ENCODE measurements around the gene CADM1.
A peak's percentile ranks its signal among the peaks of the same experiment; 100 is the strongest.

The CADM1 gene

GRCh38 chr11:115207916-115208315, 296.3 kb downstream of the CADM1 start:
- DNase-seq (ENCODE audit: low spot score): no peak

- DNase-seq (ENCODE audit: low spot score): no peak
These were observed 297.0 kb downstream of the CADM1 start for GRCh38 chr11:115207166-115207591.

- no peak for DNase-seq (ENCODE audit: low spot score)
These were observed 297.7 kb downstream of the CADM1 start for GRCh38 chr11:115206365-115207022.

GRCh38 chr11:115202900-115203552, 301.2 kb downstream of the CADM1 start:
- DNase-seq (ENCODE audit: low spot score): no peak

GRCh38 chr11:115202074-115202473, 302.1 kb downstream of the CADM1 start:
- no peak for DNase-seq (ENCODE audit: low spot score)

GRCh38 chr11:115201111-115201792, 303.0 kb downstream of the CADM1 start:
- DNase-seq (ENCODE audit: low spot score): peak; percentile 78

GRCh38 chr11:115199481-115200069, 304.6 kb downstream of the CADM1 start:
- DNase-seq (ENCODE audit: low spot score): peak; percentile 58

- DNase-seq (ENCODE audit: low spot score): peak; percentile 2
These were observed 305.9 kb downstream of the CADM1 start for GRCh38 chr11:115198321-115198741.

GRCh38 chr11:115197433-115197832, 306.8 kb downstream of the CADM1 start:
- DNase-seq (ENCODE audit: low spot score): peak; percentile 82

GRCh38 chr11:115197031-115197430, 307.2 kb downstream of the CADM1 start:
- DNase-seq (ENCODE audit: low spot score): peak; percentile 72

GRCh38 chr11:115194802-115195110, 309.5 kb downstream of the CADM1 start:
- no peak for DNase-seq (ENCODE audit: low spot score)

GRCh38 chr11:115193914-115194801, 310.1 kb downstream of the CADM1 start:
- no peak for DNase-seq (ENCODE audit: low spot score)

- DNase-seq (ENCODE audit: low spot score): no peak
These were observed 312.5 kb downstream of the CADM1 start for GRCh38 chr11:115191761-115192160.

GRCh38 chr11:115190196-115190595, 314.0 kb downstream of the CADM1 start:
- no peak for DNase-seq (ENCODE audit: low spot score)

- DNase-seq (ENCODE audit: low spot score): no peak
These were observed 315.3 kb downstream of the CADM1 start for GRCh38 chr11:115188898-115189278.

- no peak for DNase-seq (ENCODE audit: low spot score)
These were observed 315.9 kb downstream of the CADM1 start for GRCh38 chr11:115188188-115188897.

- DNase-seq (ENCODE audit: low spot score): no peak
These were observed 318.3 kb downstream of the CADM1 start for GRCh38 chr11:115185931-115186330.

GRCh38 chr11:115185507-115185906, 318.7 kb downstream of the CADM1 start:
- DNase-seq (ENCODE audit: low spot score): no peak

- DNase-seq (ENCODE audit: low spot score): no peak
These were observed 319.3 kb downstream of the CADM1 start for GRCh38 chr11:115184901-115185300.

GRCh38 chr11:115183830-115184229, 320.4 kb downstream of the CADM1 start:
- DNase-seq (ENCODE audit: low spot score): no peak

- no peak for DNase-seq (ENCODE audit: low spot score)
These were observed 321.1 kb downstream of the CADM1 start for GRCh38 chr11:115183136-115183535.

Measured in kidney tubule cell (primary cell).